Effector CD4-positive, alpha-beta T cell (primary cell): ENCODE data around the gene CTIF.

ENCODE experiments used
- DNase-seq: peaks from one replicate; pipeline ENCODE4 v3.0.0-alpha.2; 2020

The CTIF gene

GRCh38 chr18:48605408-48605845, 66.6 kb downstream of the CTIF start:
- DNase-seq = no peak

- no peak for DNase-seq
Measured at GRCh38 chr18:48607056-48607984, 68.5 kb downstream of the CTIF start.

GRCh38 chr18:48608581-48608980, 69.8 kb downstream of the CTIF start:
- no peak for DNase-seq

- DNase-seq = no peak
Measured at GRCh38 chr18:48609114-48609513, 70.3 kb downstream of the CTIF start.

- no peak for DNase-seq
Measured at GRCh38 chr18:48609820-48610815, 71.3 kb downstream of the CTIF start.

GRCh38 chr18:48611203-48611602, 72.4 kb downstream of the CTIF start:
- no peak for DNase-seq

GRCh38 chr18:48611785-48612480, 73.1 kb downstream of the CTIF start:
- DNase-seq = no peak

GRCh38 chr18:48612511-48612910, 73.7 kb downstream of the CTIF start:
- no peak for DNase-seq

GRCh38 chr18:48612917-48613316, 74.1 kb downstream of the CTIF start:
- DNase-seq = no peak

- no peak for DNase-seq
Measured at GRCh38 chr18:48613589-48614404, 75.0 kb downstream of the CTIF start.

GRCh38 chr18:48615566-48616401, 77.0 kb downstream of the CTIF start:
- no peak for DNase-seq

- no peak for DNase-seq
Measured at GRCh38 chr18:48616484-48617255, 77.8 kb downstream of the CTIF start.

GRCh38 chr18:48617844-48618497, 79.1 kb downstream of the CTIF start:
- DNase-seq = no peak

- DNase-seq = no peak
Measured at GRCh38 chr18:48619016-48619415, 80.2 kb downstream of the CTIF start.

GRCh38 chr18:48619501-48619900, 80.7 kb downstream of the CTIF start:
- no peak for DNase-seq

- DNase-seq = no peak
Measured at GRCh38 chr18:48620071-48620470, 81.2 kb downstream of the CTIF start.

- DNase-seq = no peak
Measured at GRCh38 chr18:48621240-48621639, 82.4 kb downstream of the CTIF start.

GRCh38 chr18:48621815-48622555, 83.2 kb downstream of the CTIF start:
- no peak for DNase-seq
